Glomerular visceral epithelial cell (primary cell): Measurements from ENCODE around the gene RIC3.

Experiments used
- DNase-seq: peaks from one replicate; pipeline ENCODE4 v3.0.0-alpha.2; 2016; ENCODE audit errors: extremely low spot score

RIC3 gene

GRCh38 chr11:8067929-8068575 lies 100.8 kb downstream of the RIC3 start:
- no peak for DNase-seq

- DNase-seq: no peak
Observed at GRCh38 chr11:8067567-8067928, 101.3 kb downstream of the RIC3 start.

- DNase-seq: no peak
Observed at GRCh38 chr11:8066911-8067455, 101.8 kb downstream of the RIC3 start.

GRCh38 chr11:8066036-8066910 lies 102.6 kb downstream of the RIC3 start:
- no peak for DNase-seq

GRCh38 chr11:8065031-8065430 lies 103.8 kb downstream of the RIC3 start:
- DNase-seq: no peak

- no peak for DNase-seq
Observed at GRCh38 chr11:8063324-8063723, 105.5 kb downstream of the RIC3 start.

- no peak for DNase-seq
Observed at GRCh38 chr11:8062781-8063257, 106.0 kb downstream of the RIC3 start.

GRCh38 chr11:8061555-8062428 lies 107.0 kb downstream of the RIC3 start:
- DNase-seq: no peak

- DNase-seq: no peak
Observed at GRCh38 chr11:8060801-8061554, 107.8 kb downstream of the RIC3 start.

GRCh38 chr11:8060146-8060719 lies 108.6 kb downstream of the RIC3 start:
- no peak for DNase-seq

- DNase-seq: no peak
Observed at GRCh38 chr11:8059571-8060011, 109.2 kb downstream of the RIC3 start.

- DNase-seq: no peak
Observed at GRCh38 chr11:8059030-8059429, 109.8 kb downstream of the RIC3 start.

GRCh38 chr11:8058216-8058615 lies 110.6 kb downstream of the RIC3 start:
- DNase-seq: no peak

- DNase-seq: no peak
Observed at GRCh38 chr11:8056810-8057463, 111.9 kb downstream of the RIC3 start.
